Neural progenitor cell (in vitro differentiated cells): ENCODE results near the gene PLA2G2F. TPM values are rescaled to one million over a fixed set of nuclear protein-coding genes. Genes with fewer than 3 reads are reported as not detected.

Experiments
- DNase-seq: peaks from one replicate; pipeline ENCODE4 v3.0.0-alpha.2; 2016; ENCODE audit warnings: low spot score
- H2AFZ ChIP-seq: fragments of 200-600 bp; sonication (generic); replicated peaks from 2 replicates; pipeline ENCODE4 v1.6.1; 2016; ENCODE audit warnings: antibody characterized with exemption
- H3F3A ChIP-seq: fragments of 200-600 bp; sonication (generic); 2 replicates; pipeline ENCODE4 v1.6.1; 2016; ENCODE audit warnings: antibody characterized with exemption, low read depth
- H3K27ac ChIP-seq: fragments of 200-600 bp; sonication (generic); 2 replicates; pipeline ENCODE4 v1.5.1; 2016; ENCODE audit warnings: mild to moderate bottlenecking
- H3K27me3 ChIP-seq: fragments of 200-600 bp; sonication (generic); 2 replicates; pipeline ENCODE4 v1.6.1; 2016; ENCODE audit warnings: mild to moderate bottlenecking, moderate library complexity
- H3K36me3 ChIP-seq: fragments of 200-600 bp; sonication (generic); 2 replicates; pipeline ENCODE4 v1.5.1; 2016
- H3K4me1 ChIP-seq: fragments of 200-600 bp; sonication (generic); 2 replicates; pipeline ENCODE4 v1.6.1; 2016; ENCODE audit warnings: mixed run types
- H3K4me2 ChIP-seq: fragments of 200-600 bp; sonication (generic); 2 replicates; pipeline ENCODE4 v1.6.1; 2016
- H3K4me3 ChIP-seq: fragments of 200-600 bp; sonication (generic); 2 replicates; pipeline ENCODE4 v1.5.1; 2016
- H3K79me2 ChIP-seq: fragments of 200-600 bp; sonication (generic); 2 replicates; pipeline ENCODE4 v1.6.1; 2016; ENCODE audit warnings: low read depth
- H3K9ac ChIP-seq: fragments of 200-600 bp; sonication (generic); 2 replicates; pipeline ENCODE4 v1.6.1; 2016
- H3K9me3 ChIP-seq: fragments of 200-600 bp; sonication (generic); 2 replicates; pipeline ENCODE4 v1.5.1; 2016; ENCODE audit warnings: low read depth
- H4K20me1 ChIP-seq: fragments of 200-600 bp; sonication (generic); 2 replicates; pipeline ENCODE4 v1.6.1; 2016; ENCODE audit warnings: low read depth
- H3K27ac Mint-ChIP-seq: 3 replicates; pipeline ENCODE4 v1.8.0; 2021; ENCODE audit warnings: mixed read lengths
- H3K27me3 Mint-ChIP-seq: 2 replicates; pipeline ENCODE4 v1.8.0; 2022; ENCODE audit warnings: low read depth, mild to moderate bottlenecking, inconsistent platforms, moderate library complexity, mixed read lengths; ENCODE audit not compliant: insufficient read depth
- H3K36me3 Mint-ChIP-seq: 3 replicates; pipeline ENCODE4 v1.8.0; 2021; ENCODE audit warnings: mixed read lengths
- H3K4me1 Mint-ChIP-seq: 3 replicates; pipeline ENCODE4 v1.8.0; 2021; ENCODE audit warnings: mixed read lengths
- H3K4me3 Mint-ChIP-seq: 3 replicates; pipeline ENCODE4 v1.8.0; 2021; ENCODE audit warnings: mild to moderate bottlenecking, moderate library complexity, mixed read lengths
- H3K9me3 Mint-ChIP-seq: 3 replicates; pipeline ENCODE4 v1.8.0; 2020; ENCODE audit warnings: mixed read lengths
- EZH2 ChIP-seq: fragments of 200-600 bp; sonication (generic); IDR thresholded peaks from 2 replicates; pipeline ENCODE4 v1.6.1; 2017; ENCODE audit warnings: antibody characterized with exemption, mild to moderate bottlenecking, moderate library complexity
- EZH2phosphoT487 ChIP-seq: fragments of 200-600 bp; sonication (generic); IDR thresholded peaks from 2 replicates; pipeline ENCODE4 v1.6.1; 2017; ENCODE audit warnings: antibody characterized with exemption
- total RNA-seq: library from RNA; depleted of rRNA; stranded (reverse); fragments of >200 nt; gene quantifications from 2 replicates; pipeline ENCODE4 v1.2.3, GENCODE V29; 2015; ENCODE audit warnings: low replicate concordance
- TF ChIP-seq, protein P1 (sequence below): fragments of 200-600 bp; sonication (generic); IDR thresholded peaks from 2 replicates; pipeline ENCODE4 v1.5.1; 2017; ENCODE audit warnings: antibody characterized with exemption, mild to moderate bottlenecking

PLA2G2F gene
- total RNA-seq, 1 donor from 2014 or later: not detected

DNA sequence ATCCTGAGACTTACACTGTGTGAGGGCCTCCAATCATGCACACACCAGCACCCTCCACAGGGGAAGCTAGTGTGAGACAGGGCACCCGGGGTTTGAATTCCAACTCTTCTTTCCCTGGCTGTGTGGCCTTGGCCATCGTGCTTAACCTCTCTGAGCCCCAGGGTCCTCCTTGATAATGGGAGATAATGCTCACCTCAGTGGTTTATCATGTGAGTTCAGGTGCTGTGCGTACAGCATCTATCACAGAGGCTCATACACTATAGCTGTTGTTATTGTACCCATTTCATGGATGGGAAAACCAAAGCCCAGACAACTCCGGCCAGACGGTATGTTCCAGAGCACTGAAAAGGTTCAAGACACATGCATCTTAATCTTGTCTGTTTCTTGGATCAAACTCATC lies 30.8 kb downstream of the PLA2G2F start:
- H3K27ac Mint-ChIP-seq: no peak overlapping the region
- Histone ChIP-seq H3K4me3 (no peak overlapping the region), H3K4me1 (no peaks in the 10 kb centered on the region), H3K9ac (no peak overlapping the region), H3K36me3 (no peaks in the 10 kb centered on the region), H2AFZ (no peak overlapping the region), H3K4me2 (no peak overlapping the region), H3K9me3 (no peaks in the 10 kb centered on the region), H3K27me3 (no peaks in the 10 kb centered on the region), H3F3A (no peaks in the 10 kb centered on the region), H3K27ac (no peak overlapping the region), H3K79me2 (no peaks in the 10 kb centered on the region), H4K20me1 (no peaks in the 10 kb centered on the region)
- DNase-seq: no peak
- H3K4me3 Mint-ChIP-seq: no peak overlapping the region
- peaks cover 11% of the 10 kb centered on the region for H3K4me1 Mint-ChIP-seq
- H3K27me3 Mint-ChIP-seq: peaks cover 9% of the 10 kb centered on the region
- no peaks in the 10 kb centered on the region for H3K36me3 Mint-ChIP-seq
- TF ChIP-seq EZH2: no peak
- TF ChIP-seq EZH2phosphoT487: no peak
- TF ChIP-seq, protein P1, sequence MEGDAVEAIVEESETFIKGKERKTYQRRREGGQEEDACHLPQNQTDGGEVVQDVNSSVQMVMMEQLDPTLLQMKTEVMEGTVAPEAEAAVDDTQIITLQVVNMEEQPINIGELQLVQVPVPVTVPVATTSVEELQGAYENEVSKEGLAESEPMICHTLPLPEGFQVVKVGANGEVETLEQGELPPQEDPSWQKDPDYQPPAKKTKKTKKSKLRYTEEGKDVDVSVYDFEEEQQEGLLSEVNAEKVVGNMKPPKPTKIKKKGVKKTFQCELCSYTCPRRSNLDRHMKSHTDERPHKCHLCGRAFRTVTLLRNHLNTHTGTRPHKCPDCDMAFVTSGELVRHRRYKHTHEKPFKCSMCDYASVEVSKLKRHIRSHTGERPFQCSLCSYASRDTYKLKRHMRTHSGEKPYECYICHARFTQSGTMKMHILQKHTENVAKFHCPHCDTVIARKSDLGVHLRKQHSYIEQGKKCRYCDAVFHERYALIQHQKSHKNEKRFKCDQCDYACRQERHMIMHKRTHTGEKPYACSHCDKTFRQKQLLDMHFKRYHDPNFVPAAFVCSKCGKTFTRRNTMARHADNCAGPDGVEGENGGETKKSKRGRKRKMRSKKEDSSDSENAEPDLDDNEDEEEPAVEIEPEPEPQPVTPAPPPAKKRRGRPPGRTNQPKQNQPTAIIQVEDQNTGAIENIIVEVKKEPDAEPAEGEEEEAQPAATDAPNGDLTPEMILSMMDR: no peak
- peaks cover 5% of the 10 kb centered on the region for H3K9me3 Mint-ChIP-seq

DNA sequence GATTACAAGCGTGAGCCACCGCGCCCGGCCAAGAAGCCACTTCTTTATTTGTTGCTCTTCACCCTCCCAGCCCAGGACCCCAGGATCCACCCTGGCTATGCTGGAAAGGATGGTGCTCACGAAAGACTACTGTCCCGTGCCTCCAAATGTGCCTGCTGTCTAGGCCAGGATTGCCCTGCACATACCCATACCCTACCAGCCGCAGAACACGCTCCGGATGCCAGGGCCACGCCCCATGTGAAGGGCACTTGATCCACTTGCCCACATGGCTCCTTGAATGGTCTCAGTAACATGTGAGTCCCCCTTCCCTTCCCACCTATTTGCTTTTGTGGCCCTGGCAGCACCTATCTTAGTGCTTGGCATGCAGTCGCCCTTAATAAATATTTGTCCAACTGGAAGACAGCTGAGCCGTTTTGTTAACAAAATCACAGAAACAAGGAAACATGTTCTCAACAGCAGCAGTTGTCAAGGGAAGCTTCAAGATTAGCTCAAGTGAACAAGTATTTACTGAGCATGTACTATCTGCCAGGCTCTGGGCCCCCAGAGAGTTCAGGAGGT lies 33.0 kb downstream of the PLA2G2F start:
- no peak overlapping the region for H3K4me3 ChIP-seq
- H2AFZ ChIP-seq: no peak overlapping the region
- Mint-ChIP-seq H3K36me3 (no peaks in the 10 kb centered on the region), H3K27me3 (peaks cover 9% of the 10 kb centered on the region), H3K4me1 (peaks cover 11% of the 10 kb centered on the region), H3K27ac (no peak overlapping the region), H3K4me3 (no peak overlapping the region), H3K9me3 (no peaks in the 10 kb centered on the region)
- H3K9ac ChIP-seq: no peak overlapping the region
- no peaks in the 10 kb centered on the region for H3K4me1 ChIP-seq
- no peaks in the 10 kb centered on the region for H4K20me1 ChIP-seq
- no peaks in the 10 kb centered on the region for H3K79me2 ChIP-seq
- no peaks in the 10 kb centered on the region for H3K9me3 ChIP-seq
- H3K27me3 ChIP-seq: peaks cover 5% of the 10 kb centered on the region
- H3K36me3 ChIP-seq: no peaks in the 10 kb centered on the region
- no peak for DNase-seq
- no peaks in the 10 kb centered on the region for H3F3A ChIP-seq
- TF ChIP-seq EZH2: no peak
- no peak for TF ChIP-seq EZH2phosphoT487
- TF ChIP-seq, protein P1: no peak
- H3K4me2 ChIP-seq: no peak overlapping the region
- no peak overlapping the region for H3K27ac ChIP-seq

DNA sequence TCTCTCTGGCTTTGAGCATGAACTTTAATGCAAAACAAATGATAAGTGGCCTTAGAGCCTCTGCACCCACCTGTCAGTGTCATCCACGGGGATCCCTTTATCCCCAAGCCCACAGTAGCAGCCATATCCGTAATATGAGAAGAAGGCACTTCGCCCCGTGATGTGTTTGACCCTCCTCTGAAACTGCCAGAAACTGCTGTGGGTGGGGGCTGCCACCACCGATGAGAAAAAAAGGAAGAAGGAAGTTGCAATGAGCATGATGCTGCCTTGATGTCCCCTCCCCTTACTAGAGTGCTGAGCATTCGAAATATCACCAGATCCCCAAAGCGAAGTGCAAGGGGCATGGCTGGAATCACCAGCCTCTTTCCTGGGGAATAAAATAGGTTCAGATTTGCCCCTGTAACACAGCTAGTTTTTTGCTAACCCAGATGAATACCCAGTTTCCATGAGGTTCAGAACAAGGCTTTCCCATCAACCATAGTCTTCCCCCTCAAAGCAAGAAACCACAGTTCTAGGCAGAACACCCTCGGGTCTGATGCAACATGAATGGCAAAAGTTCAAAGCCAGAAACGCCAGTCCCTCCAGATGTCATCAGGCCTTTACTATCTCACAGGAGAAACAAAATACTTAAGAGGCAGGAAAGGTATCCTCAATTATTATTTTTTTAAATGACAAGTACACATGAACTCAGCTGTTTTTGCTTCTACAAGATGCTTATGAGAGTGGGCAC lies 36.0 kb downstream of the PLA2G2F start:
- no peaks in the 10 kb centered on the region for H3K4me1 ChIP-seq
- no peak for DNase-seq
- H3K4me3 ChIP-seq: no peak overlapping the region
- no peak overlapping the region for H2AFZ ChIP-seq
- no peak overlapping the region for H3K4me2 ChIP-seq
- H3K9ac ChIP-seq: no peak overlapping the region
- peaks cover 18% of the 10 kb centered on the region for H3K27me3 ChIP-seq
- H3K36me3 Mint-ChIP-seq: no peaks in the 10 kb centered on the region
- no peaks in the 10 kb centered on the region for H3K9me3 ChIP-seq
- H3K27ac Mint-ChIP-seq: no peak overlapping the region
- TF ChIP-seq, protein P1: no peak
- TF ChIP-seq EZH2: no peak
- TF ChIP-seq EZH2phosphoT487: no peak
- no peaks in the 10 kb centered on the region for H3K79me2 ChIP-seq
- H4K20me1 ChIP-seq: no peaks in the 10 kb centered on the region
- no peaks in the 10 kb centered on the region for H3K4me1 Mint-ChIP-seq
- peaks cover 16% of the 10 kb centered on the region for H3K27me3 Mint-ChIP-seq
- no peak overlapping the region for H3K4me3 Mint-ChIP-seq
- H3K9me3 Mint-ChIP-seq: no peaks in the 10 kb centered on the region
- H3K36me3 ChIP-seq: no peaks in the 10 kb centered on the region
- H3F3A ChIP-seq: no peaks in the 10 kb centered on the region
- H3K27ac ChIP-seq: no peak overlapping the region
